Chondrocyte (in vitro differentiated cells): ENCODE measurements around the gene ZNF385B. TPM values are rescaled to one million over a fixed set of nuclear protein-coding genes. Genes with fewer than 3 reads are reported as not detected.

Source experiments
- DNase-seq: peaks from one replicate; pipeline ENCODE4 v3.0.0; 2021; ENCODE audit warnings: mixed read lengths, low spot score
- H3K27ac Mint-ChIP-seq: one replicate; pipeline ENCODE4 v1.8.0; 2021; ENCODE audit warnings: mild to moderate bottlenecking, moderate library complexity, mixed read lengths; ENCODE audit not compliant: unreplicated experiment
- H3K27me3 Mint-ChIP-seq: 2 replicates; pipeline ENCODE4 v1.8.0; 2021; ENCODE audit warnings: low read depth, mixed read lengths
- H3K36me3 Mint-ChIP-seq: 2 replicates; pipeline ENCODE4 v1.8.0; 2021; ENCODE audit warnings: low read depth, mixed read lengths
- H3K4me1 Mint-ChIP-seq: 2 replicates; pipeline ENCODE4 v1.8.0; 2021; ENCODE audit warnings: low read depth, mild to moderate bottlenecking, mixed read lengths
- H3K4me3 Mint-ChIP-seq: one replicate; pipeline ENCODE4 v1.8.0; 2021; ENCODE audit warnings: mild to moderate bottlenecking, moderate library complexity, mixed read lengths; ENCODE audit not compliant: unreplicated experiment
- H3K9me3 Mint-ChIP-seq: 2 replicates; pipeline ENCODE4 v1.8.0; 2021; ENCODE audit warnings: low read depth, mixed read lengths
- CTCF ChIP-seq: fragments of 200-600 bp; sonication (generic); IDR thresholded peaks from 2 replicates; pipeline ENCODE4 v1.5.0; 2021; ENCODE audit warnings: antibody characterized with exemption, mild to moderate bottlenecking, moderate library complexity
- microRNA-seq: library from miRNA; unstranded; fragments of <30 nt; microRNA quantifications from one replicate; pipeline ENCODE4 v1.2.0, GENCODE V29; 2020; ENCODE audit warnings: borderline number of aligned reads
- total RNA-seq: library from RNA; stranded (reverse); gene quantifications from 3 replicates; pipeline ENCODE4 v1.2.1, GENCODE V29; 2021

The ZNF385B gene
- total RNA-seq, 1 donor from 2014 or later: 0.25 TPM

- no peak for TF ChIP-seq CTCF
- no peaks in the 10 kb centered on the region for H3K4me1 Mint-ChIP-seq
- H3K27me3 Mint-ChIP-seq: peaks cover 19% of the 10 kb centered on the region
- H3K27ac Mint-ChIP-seq: no peak overlapping the region
- no peak overlapping the region for H3K4me3 Mint-ChIP-seq
- no peak for DNase-seq
- no peaks in the 10 kb centered on the region for H3K36me3 Mint-ChIP-seq
- H3K9me3 Mint-ChIP-seq: no peaks in the 10 kb centered on the region
Observed at GRCh38 chr2:179403624-179404023, 457.8 kb downstream of the ZNF385B start.

- H3K4me3 Mint-ChIP-seq: no peak overlapping the region
- H3K27me3 Mint-ChIP-seq: no peaks in the 10 kb centered on the region
- H3K27ac Mint-ChIP-seq: no peak overlapping the region
- H3K36me3 Mint-ChIP-seq: no peaks in the 10 kb centered on the region
- no peak for DNase-seq
- no peaks in the 10 kb centered on the region for H3K4me1 Mint-ChIP-seq
- H3K9me3 Mint-ChIP-seq: peaks cover 5% of the 10 kb centered on the region
- TF ChIP-seq CTCF: no peak
Observed at GRCh38 chr2:179393481-179393880, 467.9 kb downstream of the ZNF385B start.

Small RNA genes lying within 50 kb of the gene (microRNA-seq; reads per million reads assigned to microRNA genes)
- not detected for gene MIR1258

Other genes starting within 250 kb of the ZNF385B start
- gene CWC22, start 145.7 kb upstream of the ZNF385B start, total RNA-seq: 14.0 to 19.0 TPM (median 14.2 TPM) in 3 replicates